Heart left ventricle (tissue), 16 donors: ENCODE results near the gene CETN1. TPM values are rescaled to one million over a fixed set of nuclear protein-coding genes. Genes with fewer than 3 reads are reported as not detected.
A peak's percentile ranks its signal among the peaks of the same experiment; 100 is the strongest.

Source experiments
- ATAC-seq, 4 donors: fragments of 200-7000 bp; cut with Tn5 transposase; one replicate each; pipeline ENCODE4 v1.9.1; 2020 to 2022; ENCODE audit warnings: moderate library complexity in 4 of 4, mild to moderate bottlenecking in 3 of 4, moderate number of reproducible peaks in 1 of 4
- DNase-seq, 5 donors: peaks; one replicate each; pipeline ENCODE4 v3.0.0-alpha.2; 2020
- H3K27ac ChIP-seq, 12 donors: fragments of 200-600 bp; sonication (generic) in 4 of 12; one replicate each; pipeline versions ENCODE4 v1.5.0 to v1.8.0; 2016 to 2022; ENCODE audit warnings: mild to moderate bottlenecking in 2 of 12
- H3K27me3 ChIP-seq, 9 donors: fragments of 200-600 bp; sonication (generic) in 2 of 9; one replicate each; pipeline versions ENCODE4 v1.5.1 to v1.8.0; 2016 to 2022; ENCODE audit warnings: mild to moderate bottlenecking in 3 of 9
- H3K36me3 ChIP-seq, 9 donors: fragments of 200-600 bp; sonication (generic) in 2 of 9; one replicate each; pipeline versions ENCODE4 v1.5.0 to v1.8.0; 2018 to 2022; ENCODE audit warnings: mild to moderate bottlenecking in 2 of 9
- H3K4me1 ChIP-seq, 12 donors: fragments of 200-600 bp; sonication (generic) in 4 of 12; one replicate each; pipeline versions ENCODE4 v1.5.0 to v1.8.0; 2016 to 2022; ENCODE audit warnings: mild to moderate bottlenecking in 3 of 12
- H3K4me3 ChIP-seq, 12 donors: fragments of 200-600 bp; sonication (generic) in 4 of 12; one replicate each; pipeline versions ENCODE4 v1.5.0 to v1.8.0; 2017 to 2022; ENCODE audit warnings: mild to moderate bottlenecking in 9 of 12, moderate library complexity in 4 of 12
- H3K9me3 ChIP-seq, 12 donors: fragments of 200-600 bp; sonication (generic) in 4 of 12; one replicate each; pipeline versions ENCODE4 v1.5.0 to v1.8.0; 2016 to 2022; ENCODE audit warnings: mild to moderate bottlenecking in 1 of 12
- POLR2A ChIP-seq, 2 donors: fragments of 450-650 bp; IDR thresholded peaks; one replicate each; pipeline ENCODE4 v1.6.1; 2017; ENCODE audit warnings: antibody characterized with exemption in 2 of 2, mild to moderate bottlenecking in 2 of 2, moderate library complexity in 2 of 2
- WGBS, 4 donors: extraction: QIAGEN DNeasy Blood & Tissue Kit in 2 of 4; methylation state at CpG; one replicate each; pipeline versions ENCODE4 v1.1.5 to v1.1.7; 2013 to 2018; 5-methylcytosine and 5-hydroxymethylcytosine counted together
- intact Hi-C, 10 donors: fragments of 100-400 bp; cut with DNase I; formaldehyde crosslinking; loops; one replicate each; pipeline versions ENCODE4 v1.11.1 to v1.14.2; 2022
- polyA plus RNA-seq, 2 donors: library from polyadenylated mRNA; stranded (reverse); fragments of 200-250 nt; gene quantifications; one replicate each; pipeline ENCODE4 v1.2.3, GENCODE V29; 2013
- total RNA-seq, 9 donors: library from RNA; depleted of rRNA in 2 of 9; stranded (reverse); fragments of >200 nt in 2 of 9; fragmentation: NEBNext Ultra II Directional in 3 of 9; extraction: Animal tissue kit (Norgen Biotek cat#: 25700) in 3 of 9; gene quantifications; one replicate each; pipeline versions ENCODE4 v1.1.0 to v1.2.4, GENCODE V29; 2016 to 2023
- TF ChIP-seq, protein P1 (sequence below), 12 donors: fragments of 200-600 bp; sonication (generic) in 4 of 12; IDR thresholded peaks; one replicate each; pipeline versions ENCODE4 v1.5.0 to v1.8.0; 2018 to 2022; ENCODE audit warnings: antibody characterized with exemption in 12 of 12, mild to moderate bottlenecking in 5 of 12
- donor health status: ischemic (EF 13 %, LVEDD 7.1; RV severe dilation, severe dysfunction).
- donor health status: healthy with polysubstance abuse.
- donor health status: DM: no; HTN: yes; CAD: no.
- donor health status: DM: no; HTN: no; CAD: no.
- donor health status: ischemic (EF 25% LVEDD 6.9; RV normal size, moderate dysfunction).
- donor health status: ischemic (EF 25% LVEDD 5.7; RV mildly dilated, moderate dysfunction).
- donor health status: healthy.
- donor health status: DM: yes; HTN: yes; CAD: no.
- donor health status: ischemic (EF 35%, LVEDD 5.7; RV mildly dilated, moderate dysfunction).
- donor health status: nonischemic (EF 11% LVEDD 7.7; RV severe dilation, severe dysfunction).
- donor health status: DM: yes; HTN: yes; CAD: no.
- donor health status: PGD.
- donor health status: ischemic (EF 29% LVEDD 5.4; RV normal size, mild dysfunction).
- donor health status: nonischemic (EF 23%, LVEDD 6.1; RV moderate dilation, normal function).

Gene CETN1
- total and polyA plus RNA-seq, 11 donors: not detected

DNA sequence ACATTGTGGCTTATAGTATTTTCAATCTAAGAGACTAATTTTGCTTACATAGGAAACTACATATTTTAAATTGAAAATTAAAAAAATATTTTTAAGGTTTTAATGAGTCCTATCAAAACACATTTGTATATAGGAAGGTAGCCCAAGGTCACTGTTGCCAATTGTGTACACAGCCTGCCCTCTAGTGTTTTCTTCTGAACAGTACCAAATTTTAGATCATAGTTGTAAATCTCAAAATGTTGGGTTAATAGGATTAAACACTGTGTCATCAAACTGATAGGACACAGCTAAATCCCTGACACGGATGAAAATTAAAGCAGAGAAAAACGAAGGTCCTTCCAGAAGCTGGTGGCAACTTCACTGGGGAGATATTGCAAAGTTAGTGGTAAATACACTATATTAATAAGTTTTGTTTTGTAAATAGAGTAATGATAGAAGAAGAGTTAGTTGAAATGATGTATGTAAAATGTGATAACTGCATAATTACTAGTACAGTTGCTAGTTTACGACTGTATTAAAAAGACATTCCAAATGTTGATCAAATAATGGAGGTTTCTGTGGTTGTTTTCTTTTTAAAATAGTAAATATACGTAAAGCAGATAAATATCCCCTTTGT lies 36.3 kb downstream of the CETN1 start:
- intact Hi-C loops: loop anchor here in 8 of 10 donors (1.0 to 10.0 kb wide), 7 partner anchors 122 to 330 kb away; no protein-coding TSS in a partner anchor
- TF ChIP-seq, protein P1, sequence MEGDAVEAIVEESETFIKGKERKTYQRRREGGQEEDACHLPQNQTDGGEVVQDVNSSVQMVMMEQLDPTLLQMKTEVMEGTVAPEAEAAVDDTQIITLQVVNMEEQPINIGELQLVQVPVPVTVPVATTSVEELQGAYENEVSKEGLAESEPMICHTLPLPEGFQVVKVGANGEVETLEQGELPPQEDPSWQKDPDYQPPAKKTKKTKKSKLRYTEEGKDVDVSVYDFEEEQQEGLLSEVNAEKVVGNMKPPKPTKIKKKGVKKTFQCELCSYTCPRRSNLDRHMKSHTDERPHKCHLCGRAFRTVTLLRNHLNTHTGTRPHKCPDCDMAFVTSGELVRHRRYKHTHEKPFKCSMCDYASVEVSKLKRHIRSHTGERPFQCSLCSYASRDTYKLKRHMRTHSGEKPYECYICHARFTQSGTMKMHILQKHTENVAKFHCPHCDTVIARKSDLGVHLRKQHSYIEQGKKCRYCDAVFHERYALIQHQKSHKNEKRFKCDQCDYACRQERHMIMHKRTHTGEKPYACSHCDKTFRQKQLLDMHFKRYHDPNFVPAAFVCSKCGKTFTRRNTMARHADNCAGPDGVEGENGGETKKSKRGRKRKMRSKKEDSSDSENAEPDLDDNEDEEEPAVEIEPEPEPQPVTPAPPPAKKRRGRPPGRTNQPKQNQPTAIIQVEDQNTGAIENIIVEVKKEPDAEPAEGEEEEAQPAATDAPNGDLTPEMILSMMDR (IDR thresholded peaks at IDR 0.05): peak; percentile 58 to 87 (median 78)
- no peak for TF ChIP-seq POLR2A (IDR thresholded peaks at IDR 0.05)
- DNase-seq (no peak), ATAC-seq (peak in 3 of 4 donors; percentile 69 to 76 (median 69))
- H3K36me3 ChIP-seq: no peaks in the 10 kb centered on the region
- H3K27ac ChIP-seq: peak overlapping the region in 1 of 12 donors; percentile 91
- no peaks in the 10 kb centered on the region for H3K9me3 ChIP-seq
- peaks cover 0 to 17% (median 0%) of the 10 kb centered on the region in 12 donors for H3K4me1 ChIP-seq
- 29 to 35% (median 32%) methylated on average over 4 of the region's 4 CpGs for WGBS, 4 donors
- H3K27me3 ChIP-seq: peaks cover 0 to 2% (median 0%) of the 10 kb centered on the region in 9 donors
- H3K4me3 ChIP-seq: no peak overlapping the region

DNA sequence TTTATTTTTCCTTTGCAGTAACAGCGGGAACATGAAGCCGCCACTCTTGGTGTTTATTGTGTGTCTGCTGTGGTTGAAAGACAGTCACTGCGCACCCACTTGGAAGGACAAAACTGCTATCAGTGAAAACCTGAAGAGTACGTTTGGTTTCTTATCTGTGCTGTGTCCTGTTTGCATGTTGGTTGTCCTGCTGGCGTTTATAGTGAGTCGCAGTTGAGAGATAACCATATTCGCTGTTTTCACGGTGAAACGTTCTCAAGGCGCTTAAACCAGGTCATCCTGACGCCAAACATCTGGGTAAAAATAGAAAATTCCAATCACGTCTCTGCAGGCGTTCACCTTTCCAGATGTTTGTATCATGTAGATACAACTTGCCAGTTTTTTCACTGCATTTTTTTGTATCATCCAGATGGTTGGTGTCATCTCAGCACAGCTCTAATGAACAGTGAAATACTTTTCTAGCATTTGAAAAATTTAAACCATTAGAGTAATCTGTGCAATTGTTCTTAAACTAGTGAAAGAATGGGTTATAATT lies 37.9 kb downstream of the CETN1 start:
- H3K4me3 ChIP-seq: no peak overlapping the region
- H3K27ac ChIP-seq: no peak overlapping the region
- WGBS, 4 donors: 30 to 50% (median 40%) methylated on average over 13 of the region's 13 CpGs
- no peaks in the 10 kb centered on the region for H3K36me3 ChIP-seq
- peaks cover 0 to 6% (median 0%) of the 10 kb centered on the region in 9 donors for H3K27me3 ChIP-seq
- peaks cover 0 to 17% (median 0%) of the 10 kb centered on the region in 12 donors for H3K4me1 ChIP-seq
- ATAC-seq: no peak
- no peak for TF ChIP-seq POLR2A (IDR thresholded peaks at IDR 0.05)
- TF ChIP-seq, protein P1 (IDR thresholded peaks at IDR 0.05): no peak
- no peaks in the 10 kb centered on the region for H3K9me3 ChIP-seq
- intact Hi-C loops: loop anchor here in 9 of 10 donors (2.0 to 10.0 kb wide), 6 partner anchors 123 to 331 kb away; no protein-coding TSS in a partner anchor
- DNase-seq: no peak

DNA sequence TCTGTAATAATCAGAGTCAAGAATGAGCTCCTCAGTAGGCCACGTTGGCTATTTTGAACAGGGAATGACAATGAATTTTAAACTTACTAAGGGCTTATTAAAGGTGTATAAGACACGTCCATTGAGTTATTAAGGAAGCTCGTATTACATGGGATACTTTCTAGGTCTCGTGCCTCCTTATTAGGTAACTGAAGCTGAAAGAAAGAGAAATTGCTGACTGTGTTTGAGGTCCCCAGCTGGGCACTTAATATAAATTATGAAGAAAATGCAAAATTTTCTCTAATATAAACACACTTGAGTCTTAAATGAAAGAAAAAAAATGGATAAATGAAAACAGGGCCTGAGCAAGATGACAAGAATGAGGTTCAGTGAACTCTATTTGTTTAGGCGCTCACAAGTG lies 38.4 kb downstream of the CETN1 start:
- Histone ChIP-seq H3K36me3 (no peaks in the 10 kb centered on the region), H3K4me1 (peaks cover 0 to 17% (median 0%) of the 10 kb centered on the region in 12 donors), H3K9me3 (no peaks in the 10 kb centered on the region), H3K27me3 (peaks cover 0 to 6% (median 0%) of the 10 kb centered on the region in 9 donors), H3K27ac (no peak overlapping the region), H3K4me3 (no peak overlapping the region)
- no peak for TF ChIP-seq POLR2A (IDR thresholded peaks at IDR 0.05)
- TF ChIP-seq, protein P1 (IDR thresholded peaks at IDR 0.05): no peak
- DNase-seq (no peak), ATAC-seq (no peak)
- 85 to 90% (median 88%) methylated on average over 5 of the region's 5 CpGs for WGBS, 4 donors
- intact Hi-C loops: loop anchor here in 6 of 10 donors (2.0 to 10.0 kb wide), 4 partner anchors 124 to 332 kb away; no protein-coding TSS in a partner anchor

DNA sequence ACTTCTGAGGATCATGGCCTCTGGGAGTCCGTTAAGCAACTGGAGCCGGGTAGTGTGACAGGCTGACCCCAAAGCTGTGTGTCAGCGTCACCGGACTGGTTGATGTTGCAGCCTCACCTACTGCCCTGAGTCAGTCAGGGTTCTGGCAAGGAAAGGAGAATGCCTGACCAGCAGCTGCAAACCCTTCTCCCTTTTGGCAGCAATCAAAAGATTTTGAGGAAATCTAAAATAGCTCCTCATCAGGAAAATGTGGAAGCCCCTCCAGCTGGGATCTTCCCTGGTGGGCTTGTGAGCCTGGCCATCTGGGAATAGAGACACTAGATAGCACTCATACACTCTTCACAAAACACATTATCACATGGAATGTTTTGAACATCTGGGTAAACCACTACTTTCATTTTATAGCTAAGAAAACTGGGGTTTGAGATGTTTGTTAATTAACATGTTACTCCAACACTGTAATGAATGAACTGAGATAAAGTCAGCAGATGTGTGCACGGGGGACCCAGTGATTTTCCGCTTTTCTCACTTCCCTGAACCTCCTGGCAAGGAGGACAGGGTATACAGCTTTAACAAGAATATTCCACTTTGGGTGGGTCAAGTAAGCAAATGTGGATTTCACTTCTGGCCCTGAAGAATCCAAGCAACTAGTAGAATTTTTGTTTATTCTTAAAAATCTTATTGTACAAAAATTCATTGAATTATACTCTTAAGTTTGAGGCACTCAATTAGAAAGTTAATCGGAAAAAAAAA lies 41.3 kb downstream of the CETN1 start:
- intact Hi-C loops: loop anchor here in 7 of 10 donors (2.0 to 10.0 kb wide), 7 partner anchors 83 to 217 kb away; partner anchors contain the start of gene ENOSF1 (in 1 of the 7)
- Histone ChIP-seq H3K36me3 (no peaks in the 10 kb centered on the region), H3K9me3 (no peaks in the 10 kb centered on the region), H3K4me1 (no peaks in the 10 kb centered on the region), H3K27ac (no peak overlapping the region), H3K4me3 (no peak overlapping the region), H3K27me3 (peaks cover 0 to 8% (median 0%) of the 10 kb centered on the region in 9 donors)
- no peak for DNase-seq
- ATAC-seq: no peak
- WGBS, 4 donors: 34 to 46% (median 38%) methylated on average over 7 of the region's 7 CpGs
- TF ChIP-seq POLR2A (IDR thresholded peaks at IDR 0.05): no peak
- TF ChIP-seq, protein P1 (IDR thresholded peaks at IDR 0.05): no peak
